H1 (cell line): ENCODE measurements around the gene INTS1. TPM values are rescaled to one million over a fixed set of nuclear protein-coding genes. Genes with fewer than 3 reads are reported as not detected.

Experiments used
- CTCF ChIA-PET: fragments of 300-600 bp; sonication (Branson Sonifier 250); formaldehyde crosslinking; loops from one replicate; lab custom pipeline; 2021; ENCODE audit not compliant: partially characterized antibody; lab: Charles Lee
- POLR2A ChIA-PET: fragments of 300-600 bp; sonication (Branson Sonifier 250); formaldehyde crosslinking; loops from one replicate; lab custom pipeline; 2021; ENCODE audit warnings: inconsistent platforms; ENCODE audit not compliant: partially characterized antibody; lab: Charles Lee
- DNase-seq, 2 experiments: peaks; one replicate each; pipeline versions ENCODE4 v3.0.0 to v3.0.0-alpha.2; 2010 to 2022; ENCODE audit warnings: low spot score in 2 of 2, low read depth in 1 of 2, mixed read lengths in 1 of 2
- FAIRE-seq: peaks from 2 replicates; lab custom pipeline; 2011; peaks lifted over from hg19 to GRCh38; lab: Jason Lieb, UNC
- H2AFZ ChIP-seq: 2 replicates; pipeline ENCODE4 v1.8.1; 2012; ENCODE audit warnings: low read length, inconsistent platforms
- H2AK5ac ChIP-seq: 2 replicates; pipeline ENCODE4 v1.6.1; 2013; ENCODE audit warnings: low read depth, low read length
- H2BK120ac ChIP-seq: replicated peaks from 2 replicates; pipeline ENCODE3; 2013; ENCODE audit warnings: low read depth, low read length, inconsistent platforms
- H2BK12ac ChIP-seq: 2 replicates; pipeline ENCODE4 v1.6.1; 2013; ENCODE audit warnings: low read depth, low read length
- H2BK15ac ChIP-seq: 2 replicates; pipeline ENCODE4 v1.6.1; 2013; ENCODE audit warnings: low read length
- H2BK20ac ChIP-seq: 2 replicates; pipeline ENCODE4 v1.6.1; 2013; ENCODE audit warnings: low read length
- H2BK5ac ChIP-seq: 2 replicates; pipeline ENCODE4 v1.6.1; 2013; ENCODE audit warnings: low read depth, low read length
- H3K14ac ChIP-seq: 2 replicates; pipeline ENCODE4 v1.6.1; 2013; ENCODE audit warnings: inconsistent platforms; ENCODE audit not compliant: insufficient read length
- H3K18ac ChIP-seq: 2 replicates; pipeline ENCODE4 v1.6.1; 2013; ENCODE audit warnings: low read length; ENCODE audit errors: extremely low read depth
- H3K23ac ChIP-seq: 2 replicates; pipeline ENCODE4 v1.6.1; 2013; ENCODE audit warnings: inconsistent platforms; ENCODE audit not compliant: insufficient read length
- H3K23me2 ChIP-seq: 2 replicates; pipeline ENCODE4 v1.6.1; 2013; ENCODE audit warnings: low read depth, low read length
- H3K27ac ChIP-seq: 2 replicates; pipeline ENCODE4 v1.6.1; 2011; ENCODE audit warnings: low read depth, low read length, inconsistent platforms
- H3K27me3 ChIP-seq, 4 experiments: replicated peaks in 1 of 4; 1 replicate in 1 of 4; 2 replicates in 3 of 4; pipeline versions ENCODE4 v1.6.1 to v1.8.1; 2011 to 2013; ENCODE audit warnings: low read length in 3 of 4, mild to moderate bottlenecking in 3 of 4, inconsistent platforms in 2 of 4, mixed read lengths in 2 of 4, moderate library complexity in 1 of 4; ENCODE audit not compliant: control insufficient read depth in 3 of 4, insufficient read depth in 3 of 4; ENCODE audit errors: extremely low read depth in 1 of 4
- H3K36me3 ChIP-seq, 4 experiments: 2 replicates each; pipeline versions ENCODE4 v1.6.1 to v1.8.1; 2011 to 2013; ENCODE audit warnings: mild to moderate bottlenecking in 4 of 4, low read length in 3 of 4, moderate library complexity in 2 of 4, control low read depth in 1 of 4, inconsistent platforms in 1 of 4; ENCODE audit not compliant: insufficient read depth in 4 of 4, control insufficient read depth in 2 of 4
- H3K4ac ChIP-seq: replicated peaks from 2 replicates; pipeline ENCODE3; 2013; ENCODE audit warnings: low read length, low read depth, mixed read lengths, inconsistent platforms; ENCODE audit not compliant: insufficient read length
- H3K4me1 ChIP-seq, 4 experiments: replicated peaks in 1 of 4; 1 replicate in 1 of 4; 2 replicates in 3 of 4; pipeline versions ENCODE4 v1.6.1 to v1.8.1; 2011 to 2013; ENCODE audit warnings: low read length in 3 of 4, inconsistent platforms in 2 of 4, mixed read lengths in 1 of 4; ENCODE audit not compliant: insufficient read depth in 4 of 4, control insufficient read depth in 3 of 4
- H3K4me2 ChIP-seq, 2 experiments: 2 replicates each; pipeline versions ENCODE4 v1.6.1 to v1.8.1; 2011 to 2013; ENCODE audit warnings: low read depth in 2 of 2, low read length in 2 of 2, control low read depth in 1 of 2, inconsistent platforms in 1 of 2, mild to moderate bottlenecking in 1 of 2; ENCODE audit not compliant: insufficient read depth in 1 of 2
- H3K4me3 ChIP-seq, 4 experiments: fragments of 200-600, 300-600 bp in 1 of 4; sonication (generic), shearing (Covaris generic), sonication (Bioruptor Twin) in 1 of 4; 2 replicates each; pipeline versions ENCODE4 v1.5.1 to v1.8.1; 2011 to 2016; ENCODE audit warnings: low read length in 4 of 4, low read depth in 3 of 4, control low read depth in 2 of 4, inconsistent platforms in 2 of 4, mild to moderate bottlenecking in 2 of 4, mixed read lengths in 1 of 4, moderate library complexity in 1 of 4; ENCODE audit not compliant: insufficient read depth in 2 of 4; ENCODE audit errors: extremely low read depth in 1 of 4
- H3K56ac ChIP-seq: replicated peaks from 2 replicates; pipeline ENCODE3; 2013; ENCODE audit warnings: low read depth, mild to moderate bottlenecking, mixed read lengths, low read length, inconsistent platforms; ENCODE audit not compliant: insufficient read length
- H3K79me1 ChIP-seq: 2 replicates; pipeline ENCODE4 v1.6.1; 2013; ENCODE audit warnings: low read depth, low read length, control low read depth
- H3K79me2 ChIP-seq, 2 experiments: 2 replicates each; pipeline versions ENCODE4 v1.6.1 to v1.8.1; 2012 to 2013; ENCODE audit warnings: low read length in 2 of 2, mild to moderate bottlenecking in 2 of 2, inconsistent platforms in 1 of 2; ENCODE audit not compliant: insufficient read depth in 2 of 2, control insufficient read depth in 1 of 2
- H3K9ac ChIP-seq, 4 experiments: replicated peaks in 1 of 4; 1 replicate in 1 of 4; 2 replicates in 3 of 4; pipeline versions ENCODE4 v1.6.1 to v1.8.1; 2011 to 2013; ENCODE audit warnings: low read depth in 3 of 4, low read length in 3 of 4, control low read depth in 2 of 4, mild to moderate bottlenecking in 2 of 4, moderate library complexity in 2 of 4, inconsistent platforms in 1 of 4; ENCODE audit errors: extremely low read depth in 1 of 4
- H3K9me3 ChIP-seq, 2 experiments: 2 replicates each; pipeline versions ENCODE4 v1.6.1 to v1.8.1; 2012 to 2013; ENCODE audit warnings: mild to moderate bottlenecking in 2 of 2, moderate library complexity in 2 of 2, control low read depth in 1 of 2, inconsistent platforms in 1 of 2, low read depth in 1 of 2, low read length in 1 of 2, mixed read lengths in 1 of 2; ENCODE audit not compliant: insufficient read depth in 2 of 2
- H4K20me1 ChIP-seq, 2 experiments: replicated peaks in 1 of 2; 2 replicates each; pipeline versions ENCODE3 to v1.8.1; 2011 to 2013; ENCODE audit warnings: inconsistent platforms in 2 of 2, low read length in 2 of 2, mild to moderate bottlenecking in 1 of 2; ENCODE audit not compliant: insufficient read depth in 2 of 2, control insufficient read depth in 1 of 2
- H4K5ac ChIP-seq: 2 replicates; pipeline ENCODE4 v1.6.1; 2013; ENCODE audit warnings: low read length, low read depth, mixed read lengths, inconsistent platforms; ENCODE audit not compliant: insufficient read length
- H4K8ac ChIP-seq: 2 replicates; pipeline ENCODE4 v1.8.0; 2013; ENCODE audit warnings: mild to moderate bottlenecking, moderate library complexity, low read length, inconsistent platforms; ENCODE audit not compliant: insufficient read depth; ENCODE audit errors: extremely low read depth
- H4K91ac ChIP-seq: replicated peaks from 2 replicates; pipeline ENCODE3; 2013; ENCODE audit warnings: low read length, mixed read lengths, inconsistent platforms; ENCODE audit not compliant: insufficient read length
- POU5F1 ChIP-seq: IDR thresholded peaks from 2 replicates; pipeline ENCODE4 v1.6.1; 2011; ENCODE audit warnings: low read depth, mild to moderate bottlenecking, low read length, moderate library complexity
- SIRT6 ChIP-seq: IDR thresholded peaks from one replicate; pipeline ENCODE4 v1.7.1; 2012; ENCODE audit warnings: low read length, inconsistent platforms
- WGBS, 2 experiments: shearing (Covaris generic) in 1 of 2; methylation state at CpG; one replicate each; pipeline versions ENCODE4 v1.1.6 to v1.1.7; 2013 to 2015; ENCODE audit warnings: low lambda C conversion rate in 2 of 2, mixed read lengths in 2 of 2, inconsistent platforms in 1 of 2, low coverage in 1 of 2, missing lambda C conversion rate in 1 of 2; ENCODE audit not compliant: insufficient replicate concordance in 2 of 2, insufficient coverage in 1 of 2, insufficient read length in 1 of 2; ENCODE audit errors: extremely low coverage in 1 of 2, missing lambda C conversion rate in 1 of 2; 5-methylcytosine and 5-hydroxymethylcytosine counted together
- polyA plus RNA-seq, 7 experiments: library from polyadenylated mRNA; depleted of rRNA in 3 of 7; stranded (reverse) in 5 of 7; unstranded in 2 of 7; fragments of >200 nt in 5 of 7; fragments of 200-250 nt in 2 of 7; gene quantifications; 1 replicate in 5 of 7; 2 replicates in 1 of 7; 4 replicates in 1 of 7; pipeline versions ENCODE4 v1.2.1 to v1.2.3, GENCODE V29; 2011 to 2013; ENCODE audit warnings: missing spikeins in 2 of 7, mixed read lengths in 2 of 7
- total RNA-seq: library from RNA; stranded (reverse); fragmentation: NEBNext Ultra II Directional; extraction: Animal tissue kit (Norgen Biotek cat#: 25700); gene quantifications from 2 replicates; pipeline ENCODE4 v1.2.1, GENCODE V29; 2021

The INTS1 gene
- total and polyA plus RNA-seq, 2 of the 8 experiments (the other 6 are each of a cell fraction or from before 2014, with no cell fraction given), result 76.9 to 104 TPM

DNA sequence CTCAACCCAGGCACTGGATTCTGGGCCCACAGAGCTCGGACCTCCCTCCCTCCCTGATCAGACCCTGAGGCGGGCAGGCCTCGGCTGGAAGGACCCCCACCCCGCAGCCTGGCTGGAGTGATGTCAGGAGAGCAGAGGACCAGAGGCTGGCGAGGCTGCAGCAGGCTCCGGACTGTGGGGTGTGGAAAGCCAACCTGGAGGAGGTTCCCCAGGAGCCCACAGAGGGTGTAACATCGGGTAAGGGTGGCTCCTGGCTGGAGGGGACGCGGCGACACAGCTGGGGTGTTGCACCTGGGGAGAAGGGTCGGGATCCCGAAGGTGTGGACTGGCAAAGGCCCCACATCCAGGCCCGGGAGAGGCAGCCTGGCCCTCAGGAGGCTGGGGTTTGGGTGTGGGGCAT is 36.0 kb downstream of the INTS1 start:
- no peak overlapping the region for H4K91ac ChIP-seq
- no peak overlapping the region for H3K4ac ChIP-seq
- DNase-seq, result no peak
- H3K4me1 ChIP-seq, result no peaks in the 10 kb centered on the region; a peak in 2 of 7 replicates
- WGBS, 2 experiments, result 95% methylated on average over 13 of the region's 13 CpGs; no CpG with 5 or more reads in 1 of the 2 experiments
- no peak overlapping the region for H2BK15ac ChIP-seq
- H3K56ac ChIP-seq, result no peak overlapping the region
- H4K20me1 ChIP-seq, result peaks cover 0 to 2% of the 10 kb centered on the region in 2 experiments
- no peak for FAIRE-seq
- H2BK5ac ChIP-seq, result peak overlapping the region; percentile 44; the same call in 1 of the 2 replicates
- no peak overlapping the region for H3K14ac ChIP-seq
- H3K23ac ChIP-seq, result no peak overlapping the region
- no peaks in the 10 kb centered on the region for H3K27me3 ChIP-seq
- H3K9ac ChIP-seq, result no peak overlapping the region
- CTCF ChIA-PET, result interaction anchor here (0.6 kb wide), 1 partner anchor 252 kb away, joined by 3 read pairs; no protein-coding TSS in a partner anchor
- H4K8ac ChIP-seq, result peak overlapping the region; percentile 35; the same call in 1 of the 2 replicates
- H3K27ac ChIP-seq, result no peak overlapping the region; the same call in 1 of the 2 replicates
- peaks cover 4 to 37% (median 9%) of the 10 kb centered on the region in 4 experiments; a peak in 6 of 8 replicates for H3K36me3 ChIP-seq
- no peak overlapping the region for H3K18ac ChIP-seq
- no peak overlapping the region for H4K5ac ChIP-seq
- H2BK120ac ChIP-seq, result no peak overlapping the region
- no peaks in the 10 kb centered on the region for H3K9me3 ChIP-seq
- no peak overlapping the region for H3K4me2 ChIP-seq
- no peak overlapping the region for H2BK20ac ChIP-seq
- no peaks in the 10 kb centered on the region for H3K79me2 ChIP-seq
- POLR2A ChIA-PET, result interaction anchor here (1.2 kb wide), 1 partner anchor 10 kb away, joined by 5 read pairs; no protein-coding TSS in a partner anchor
- no peak for TF ChIP-seq POU5F1
- no peak for TF ChIP-seq SIRT6
- H3K23me2 ChIP-seq, result no peaks in the 10 kb centered on the region
- no peak overlapping the region for H2BK12ac ChIP-seq
- no peak overlapping the region for H2AK5ac ChIP-seq
- H2AFZ ChIP-seq, result no peak overlapping the region
- no peaks in the 10 kb centered on the region for H3K79me1 ChIP-seq
- no peak overlapping the region for H3K4me3 ChIP-seq
